SJCRH30 (cell line): ENCODE data around the gene SLC22A23. TPM values are rescaled to one million over a fixed set of nuclear protein-coding genes. Genes with fewer than 3 reads are reported as not detected.

Experiments used
- DNase-seq, 2 experiments: peaks; one replicate each; pipeline ENCODE4 v3.0.0-alpha.2; 2015 to 2020
- H3K27ac ChIP-seq: fragments of 250-450 bp; sonication (Bioruptor Pico); 2 replicates; pipeline ENCODE4 v1.5.1; 2020; ENCODE audit warnings: mild to moderate bottlenecking, moderate library complexity
- H3K27me3 ChIP-seq: fragments of 250-450 bp; sonication (Bioruptor Pico); 2 replicates; pipeline ENCODE4 v1.5.1; 2020; ENCODE audit warnings: mild to moderate bottlenecking, moderate library complexity
- H3K36me3 ChIP-seq: fragments of 250-450 bp; sonication (Bioruptor Pico); 2 replicates; pipeline ENCODE4 v1.5.1; 2020; ENCODE audit warnings: mild to moderate bottlenecking, moderate library complexity
- H3K4me1 ChIP-seq: fragments of 250-450 bp; sonication (Bioruptor Pico); 2 replicates; pipeline ENCODE4 v1.5.1; 2020; ENCODE audit warnings: mild to moderate bottlenecking, moderate library complexity
- H3K4me3 ChIP-seq: fragments of 250-450 bp; sonication (Bioruptor Pico); 2 replicates; pipeline ENCODE4 v1.5.1; 2020; ENCODE audit warnings: mild to moderate bottlenecking, moderate library complexity
- H3K9me3 ChIP-seq: fragments of 250-450 bp; sonication (Bioruptor Pico); replicated peaks from 2 replicates; pipeline ENCODE4 v1.5.1; 2020; ENCODE audit warnings: mild to moderate bottlenecking, moderate library complexity
- total RNA-seq: library from RNA; depleted of rRNA; stranded (reverse); fragments of >200 nt; shearing (Covaris generic); gene quantifications from 2 replicates; pipeline ENCODE4 v1.2.3, GENCODE V29; 2014

Gene SLC22A23
- total RNA-seq, 1 experiment from 2014 or later = 0.43 TPM

DNA sequence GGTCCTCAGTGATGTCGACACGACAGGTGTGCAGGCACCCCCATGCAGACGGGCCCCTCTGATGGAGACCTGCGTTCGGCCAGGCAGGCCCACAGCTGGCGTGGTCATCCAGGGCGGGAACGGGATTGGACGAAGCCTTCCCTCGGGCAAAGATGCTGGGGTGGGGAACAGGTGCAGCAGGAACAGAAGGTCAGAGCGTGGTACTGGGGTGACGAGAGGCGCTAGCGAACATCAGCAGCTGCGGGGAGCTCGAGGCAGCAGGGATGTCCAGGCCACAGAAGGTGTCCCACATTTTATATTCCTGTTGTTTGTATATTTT is 96.2 kb downstream of the SLC22A23 start:
- Histone ChIP-seq H3K36me3 (no peaks in the 10 kb centered on the region), H3K4me3 (no peak overlapping the region)
- peak; percentile 54 to 69 for DNase-seq

DNA sequence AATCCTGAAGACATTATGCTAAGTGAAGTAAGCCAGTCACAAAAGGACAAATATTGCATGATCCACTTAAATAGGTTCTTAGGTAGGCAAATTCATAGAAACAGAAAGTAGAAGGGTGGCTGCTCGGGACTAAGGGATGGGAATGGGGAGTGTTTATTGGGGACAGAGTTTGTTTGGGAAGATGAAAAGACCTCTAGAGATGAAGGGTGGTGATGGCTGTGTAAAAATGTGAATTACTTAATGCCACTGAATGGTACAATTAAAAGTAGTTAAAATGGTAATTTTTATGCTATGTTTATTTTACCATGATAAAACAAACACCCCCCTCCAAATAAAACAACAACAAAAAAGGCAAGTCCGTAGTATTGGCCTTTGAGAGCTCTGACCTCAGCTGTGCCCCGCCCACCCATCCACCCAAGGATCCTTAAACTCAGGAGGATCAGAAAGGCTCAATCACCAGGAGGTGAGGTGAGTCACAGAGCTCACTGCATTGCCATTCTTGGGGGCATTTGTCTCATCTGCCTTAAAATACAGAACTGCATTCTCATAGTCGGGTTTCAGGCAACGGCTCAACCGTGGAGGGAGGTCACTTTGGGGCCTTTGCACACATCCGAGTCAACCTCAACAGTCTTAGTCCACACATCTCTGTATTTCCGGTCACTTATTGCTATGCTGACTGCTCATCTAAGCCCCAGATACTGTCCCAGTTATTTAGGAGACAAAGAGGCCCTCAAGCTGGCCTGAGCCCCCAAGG is 96.7 kb downstream of the SLC22A23 start:
- Histone ChIP-seq H3K9me3 (no peaks in the 10 kb centered on the region), H3K27me3 (no peaks in the 10 kb centered on the region), H3K27ac (no peak overlapping the region), H3K36me3 (no peaks in the 10 kb centered on the region), H3K4me3 (no peak overlapping the region), H3K4me1 (peaks cover 9% of the 10 kb centered on the region; the same call in 1 of the 2 replicates)
- no peak for DNase-seq

More for the DNA sequence above, 96.2 kb downstream of the SLC22A23 start:
- H3K4me1 ChIP-seq = peaks cover 9% of the 10 kb centered on the region; the same call in 1 of the 2 replicates
- H3K27me3 ChIP-seq = no peaks in the 10 kb centered on the region
- no peak overlapping the region for H3K27ac ChIP-seq
- H3K9me3 ChIP-seq = no peaks in the 10 kb centered on the region

DNA sequence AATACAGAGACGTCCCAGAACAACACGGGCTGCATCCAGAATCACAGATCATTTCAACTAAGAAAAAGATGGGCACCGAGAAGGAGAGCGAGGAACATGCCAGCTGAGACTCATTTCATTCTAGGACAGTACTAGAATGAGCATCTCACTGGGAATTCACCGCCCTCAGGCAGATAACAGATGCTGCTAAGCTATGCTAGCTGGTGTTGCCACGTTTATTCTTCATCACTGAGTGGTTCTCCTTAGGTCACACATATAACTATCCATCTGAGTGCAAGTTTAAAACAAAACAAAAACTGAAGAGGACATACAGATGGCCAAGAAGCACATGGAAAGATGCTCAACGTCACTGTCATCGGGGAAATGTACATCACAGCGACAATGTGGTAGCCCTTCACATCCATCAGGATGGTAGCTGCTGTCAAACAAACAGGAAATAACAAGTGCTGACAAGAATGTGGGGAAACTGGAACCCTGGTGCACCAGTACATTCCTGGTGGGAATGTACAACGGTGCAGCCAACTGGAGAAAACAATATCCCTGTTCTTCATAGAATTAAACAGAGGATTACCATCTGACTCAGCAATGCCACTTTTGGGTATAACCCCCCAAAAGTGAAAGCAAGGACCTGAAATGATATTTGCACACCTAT is 97.6 kb downstream of the SLC22A23 start:
- DNase-seq = no peak
- no peak overlapping the region for H3K4me3 ChIP-seq
- H3K9me3 ChIP-seq = no peaks in the 10 kb centered on the region
- H3K27me3 ChIP-seq = no peaks in the 10 kb centered on the region
- peaks cover 15% of the 10 kb centered on the region for H3K4me1 ChIP-seq
- no peaks in the 10 kb centered on the region for H3K36me3 ChIP-seq
- no peak overlapping the region for H3K27ac ChIP-seq

DNA sequence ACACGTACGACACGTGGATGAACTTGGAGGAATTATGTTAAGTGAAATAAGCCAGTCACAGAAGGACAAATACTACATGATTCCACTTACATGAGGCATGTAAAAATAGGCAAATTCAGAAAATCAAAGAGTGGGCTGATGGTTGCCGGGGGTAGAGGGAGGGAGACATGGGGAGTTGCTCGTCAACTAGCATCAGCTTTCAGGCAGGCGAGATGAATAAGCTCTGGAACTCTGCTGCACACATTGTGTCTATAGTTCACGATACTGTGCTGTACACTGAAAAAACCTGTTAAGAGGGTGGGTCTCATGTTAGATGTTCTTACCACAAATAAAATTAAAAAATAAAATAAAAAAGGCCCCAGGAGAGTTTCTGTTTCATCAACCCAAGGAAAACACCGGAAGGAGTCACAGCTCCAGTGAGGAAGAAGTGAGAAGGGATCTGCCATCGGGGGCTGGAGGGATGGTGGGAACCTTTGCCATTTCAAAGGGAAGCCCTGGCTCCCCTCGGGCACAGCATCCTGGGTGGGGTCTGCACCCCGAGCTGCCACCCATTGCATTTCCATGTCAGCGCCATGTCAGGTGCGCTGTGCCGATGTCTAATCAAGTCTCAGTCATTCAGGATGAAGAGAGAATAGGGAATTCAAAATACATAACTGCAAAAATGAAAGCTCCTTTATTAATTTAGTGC is 98.3 kb downstream of the SLC22A23 start:
- H3K4me1 ChIP-seq = peaks cover 15% of the 10 kb centered on the region
- no peaks in the 10 kb centered on the region for H3K36me3 ChIP-seq
- H3K9me3 ChIP-seq = no peaks in the 10 kb centered on the region
- no peak overlapping the region for H3K27ac ChIP-seq
- H3K4me3 ChIP-seq = no peak overlapping the region
- H3K27me3 ChIP-seq = no peaks in the 10 kb centered on the region
- DNase-seq = no peak

DNA sequence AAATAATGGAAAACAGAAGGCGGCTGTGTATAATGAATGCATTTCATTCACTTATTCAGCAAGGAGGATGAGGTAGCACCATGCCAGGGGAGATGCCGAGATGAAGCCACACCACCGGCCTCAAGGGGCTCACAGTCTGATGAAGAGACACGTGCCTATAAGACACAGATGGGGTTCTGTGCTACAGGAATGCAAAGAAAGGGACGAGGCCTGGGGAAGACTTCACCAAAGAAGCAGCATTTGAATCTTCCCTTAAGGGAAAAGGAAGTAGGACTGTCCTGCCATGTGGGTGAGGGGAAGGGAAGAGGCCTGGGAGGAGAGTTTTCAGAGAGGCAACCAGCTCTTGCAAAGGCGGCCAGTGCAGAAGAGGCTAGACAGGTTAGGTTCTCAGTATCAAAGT is 99.2 kb downstream of the SLC22A23 start:
- H3K36me3 ChIP-seq = no peaks in the 10 kb centered on the region
- H3K4me1 ChIP-seq = peaks cover 15% of the 10 kb centered on the region
- no peaks in the 10 kb centered on the region for H3K9me3 ChIP-seq
- no peak overlapping the region for H3K4me3 ChIP-seq
- DNase-seq = no peak
- no peak overlapping the region for H3K27ac ChIP-seq
- no peaks in the 10 kb centered on the region for H3K27me3 ChIP-seq

DNA sequence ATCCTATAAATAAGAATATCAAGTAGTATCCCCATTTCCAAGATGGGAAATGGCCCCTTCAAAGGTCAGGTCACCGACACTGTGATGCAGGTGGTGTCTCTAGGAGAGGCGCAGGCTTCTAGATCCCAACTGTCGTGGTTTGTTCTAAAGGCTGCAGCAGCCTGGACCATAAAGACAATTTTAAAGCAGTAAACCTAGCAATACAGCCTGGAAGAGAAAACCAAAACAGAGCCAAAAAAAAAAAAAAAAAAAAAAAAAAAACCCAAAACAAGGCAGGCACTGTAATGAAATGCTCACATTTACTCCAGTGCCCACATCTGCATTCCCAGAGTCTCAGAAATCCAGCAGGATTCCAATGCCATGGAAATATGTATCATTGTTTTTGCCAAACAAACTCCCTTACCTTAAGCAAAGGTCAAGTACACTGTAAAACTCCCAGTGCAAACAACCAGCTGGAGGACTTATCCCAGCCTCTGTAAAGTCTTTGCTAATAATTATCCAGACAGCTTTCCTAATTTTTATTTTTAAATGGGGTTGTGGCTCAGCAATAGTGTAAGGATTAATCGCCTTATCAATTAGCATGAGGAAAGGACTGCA is 99.9 kb downstream of the SLC22A23 start:
- DNase-seq = no peak
- H3K4me3 ChIP-seq = no peak overlapping the region
- H3K36me3 ChIP-seq = no peaks in the 10 kb centered on the region
- H3K9me3 ChIP-seq = no peaks in the 10 kb centered on the region
- peaks cover 15% of the 10 kb centered on the region for H3K4me1 ChIP-seq
- no peak overlapping the region for H3K27ac ChIP-seq
- H3K27me3 ChIP-seq = no peaks in the 10 kb centered on the region

DNA sequence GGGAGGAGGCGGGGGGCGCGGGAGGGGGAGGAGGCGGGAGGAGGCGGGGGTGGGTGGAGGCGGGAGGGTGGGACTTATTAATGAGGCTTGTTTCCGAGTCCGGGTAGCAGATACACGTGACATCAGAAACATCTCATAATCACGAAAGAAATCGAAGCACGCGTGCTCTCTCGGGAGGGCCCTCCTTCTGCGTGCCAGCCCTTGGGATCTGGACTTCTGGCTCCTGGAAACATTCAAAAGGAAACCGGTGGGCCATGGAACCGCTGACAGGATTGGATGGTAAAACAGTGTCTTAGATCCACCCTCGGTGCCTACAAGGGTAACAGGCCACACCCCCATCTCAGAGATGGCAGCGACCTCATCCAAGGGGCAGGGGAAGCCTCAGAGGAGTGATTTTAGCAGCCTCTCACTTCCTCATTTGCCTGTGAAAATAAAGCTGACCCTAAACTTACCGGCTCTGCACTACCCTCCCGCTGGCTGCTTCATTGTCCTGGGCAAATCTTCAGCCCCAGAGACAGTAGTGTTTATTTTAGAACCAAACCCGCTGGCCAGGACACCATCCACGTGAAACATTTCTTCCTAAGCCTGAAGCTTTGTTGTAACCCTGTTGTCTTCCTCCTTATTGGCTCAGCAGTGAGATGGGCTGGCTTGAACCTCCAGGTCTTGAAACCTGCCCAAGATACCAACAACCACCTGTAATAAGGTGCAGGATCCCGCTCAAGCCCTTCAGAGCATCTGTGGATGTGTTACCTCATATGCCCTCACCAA is 100.6 kb downstream of the SLC22A23 start:
- no peaks in the 10 kb centered on the region for H3K27me3 ChIP-seq
- H3K27ac ChIP-seq = peak overlapping the region; percentile 36; the same call in 1 of the 2 replicates
- H3K4me3 ChIP-seq = peak overlapping the region; percentile 50
- H3K4me1 ChIP-seq = peaks cover 15% of the 10 kb centered on the region
- DNase-seq = peak; percentile 58 to 77
- H3K9me3 ChIP-seq = no peaks in the 10 kb centered on the region
- no peaks in the 10 kb centered on the region for H3K36me3 ChIP-seq

DNA sequence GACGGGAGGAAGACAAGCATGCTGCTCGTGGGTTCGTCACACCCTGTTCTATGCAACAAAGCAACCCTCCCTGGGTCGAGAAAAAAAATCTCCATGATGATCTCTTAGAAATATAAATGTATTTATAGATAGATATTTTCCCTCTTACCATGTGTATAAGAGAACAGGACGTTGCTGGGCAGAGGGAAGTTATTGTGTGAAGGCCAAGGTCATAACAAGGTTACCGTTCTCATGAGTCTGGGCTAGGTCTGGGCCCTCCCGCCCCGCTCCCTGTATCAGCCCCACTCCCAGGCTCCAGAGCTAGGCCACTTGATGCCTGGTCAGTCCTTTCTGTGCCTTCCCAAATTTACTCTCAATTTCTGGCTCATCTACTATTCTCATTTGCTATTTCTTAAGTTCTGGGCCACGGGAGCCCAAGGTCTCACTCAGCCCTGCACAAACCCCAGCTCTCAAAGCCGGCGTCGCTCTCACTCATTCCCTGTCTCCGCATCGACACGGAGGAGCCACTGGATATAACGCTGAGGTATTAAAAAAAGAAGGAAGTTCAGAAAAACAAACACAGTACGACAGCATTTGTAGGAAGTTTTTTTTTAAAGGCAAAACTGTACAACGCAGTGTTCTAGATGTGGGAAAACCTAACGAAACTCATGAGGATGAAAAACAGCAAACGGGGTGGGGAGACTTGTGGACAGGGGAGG is 101.3 kb downstream of the SLC22A23 start:
- no peaks in the 10 kb centered on the region for H3K36me3 ChIP-seq
- H3K27me3 ChIP-seq = no peaks in the 10 kb centered on the region
- peak overlapping the region; percentile 50 for H3K4me3 ChIP-seq
- H3K4me1 ChIP-seq = peaks cover 21% of the 10 kb centered on the region
- H3K27ac ChIP-seq = peak overlapping the region; percentile 74
- DNase-seq = peak in 1 of 2 experiments; percentile 51
- H3K9me3 ChIP-seq = no peaks in the 10 kb centered on the region

DNA sequence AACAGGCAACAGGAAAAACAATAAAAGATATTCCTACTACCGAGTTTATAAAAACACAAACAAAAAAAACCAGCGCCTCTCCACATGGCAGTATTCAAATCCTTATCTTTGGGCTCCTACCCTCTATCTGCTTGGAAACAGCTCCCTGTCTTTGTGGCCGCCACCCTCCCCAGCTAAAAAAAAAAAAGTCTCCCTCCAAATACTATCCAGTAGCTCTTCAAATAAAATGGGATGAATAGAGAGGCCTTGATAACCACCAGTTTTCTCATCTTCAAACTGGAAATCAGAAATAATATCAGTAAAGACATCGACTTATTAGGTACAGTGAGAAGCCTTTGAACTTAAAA is 101.9 kb downstream of the SLC22A23 start:
- Histone ChIP-seq H3K27ac (peak overlapping the region; percentile 74), H3K36me3 (no peaks in the 10 kb centered on the region), H3K4me1 (peaks cover 22% of the 10 kb centered on the region), H3K9me3 (no peaks in the 10 kb centered on the region), H3K27me3 (no peaks in the 10 kb centered on the region), H3K4me3 (peak overlapping the region; percentile 50)
- DNase-seq = no peak

DNA sequence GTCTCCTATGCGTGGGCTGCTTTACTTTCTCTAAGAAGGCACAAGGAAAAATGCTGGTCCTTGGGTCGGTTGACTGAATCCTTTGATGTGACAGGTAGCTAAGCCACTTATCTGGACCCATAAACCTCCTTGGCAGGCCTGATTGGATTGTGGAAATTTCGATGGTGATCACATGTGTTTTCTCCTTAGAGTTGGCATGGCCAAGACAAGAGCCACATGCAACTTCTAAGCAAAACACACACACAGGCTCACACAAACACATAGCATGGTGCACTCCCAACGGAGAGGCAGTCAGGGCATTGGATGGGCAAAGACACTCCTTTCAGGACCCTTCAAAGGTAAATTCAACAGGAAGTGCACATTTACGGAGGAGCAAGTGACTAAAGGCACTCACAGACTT is 102.9 kb downstream of the SLC22A23 start:
- peaks cover 32% of the 10 kb centered on the region for H3K4me1 ChIP-seq
- no peaks in the 10 kb centered on the region for H3K27me3 ChIP-seq
- no peaks in the 10 kb centered on the region for H3K36me3 ChIP-seq
- H3K4me3 ChIP-seq = no peak overlapping the region
- no peak for DNase-seq
- no peak overlapping the region for H3K27ac ChIP-seq
- H3K9me3 ChIP-seq = no peaks in the 10 kb centered on the region

DNA sequence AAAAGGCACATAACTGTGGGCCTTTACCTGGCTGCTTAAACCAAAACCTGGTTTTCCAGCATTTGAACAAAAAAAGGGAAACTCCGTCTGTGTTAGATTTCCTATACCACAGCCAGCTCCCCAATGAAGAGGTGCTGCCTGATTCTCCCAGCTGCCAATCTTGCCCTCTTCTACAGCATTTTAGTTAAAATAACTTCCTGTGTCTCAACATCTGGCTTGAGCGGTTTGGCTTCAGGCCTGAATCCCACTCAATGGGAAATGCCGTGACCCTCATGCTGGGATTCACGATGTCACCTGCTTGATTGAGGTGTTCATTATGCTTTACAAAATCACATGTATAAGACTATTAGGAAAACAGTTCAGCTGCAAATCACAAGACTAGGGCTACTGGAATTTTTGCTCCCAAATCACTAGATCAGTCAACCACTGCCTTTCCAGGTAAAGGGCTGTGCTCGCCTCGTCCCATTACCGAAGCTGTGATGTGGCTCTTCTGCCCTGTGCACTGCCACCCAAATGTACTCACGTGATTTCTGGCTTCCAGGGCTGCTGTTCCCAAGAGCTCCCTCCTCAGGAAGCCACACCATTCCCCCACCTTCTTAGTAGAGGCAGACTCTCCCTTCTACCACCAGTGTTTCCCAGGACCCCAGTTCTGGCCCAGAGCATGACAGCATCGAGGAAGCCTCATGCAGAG is 103.5 kb downstream of the SLC22A23 start:
- Histone ChIP-seq H3K27me3 (no peaks in the 10 kb centered on the region), H3K4me1 (peaks cover 38% of the 10 kb centered on the region)

DNA sequence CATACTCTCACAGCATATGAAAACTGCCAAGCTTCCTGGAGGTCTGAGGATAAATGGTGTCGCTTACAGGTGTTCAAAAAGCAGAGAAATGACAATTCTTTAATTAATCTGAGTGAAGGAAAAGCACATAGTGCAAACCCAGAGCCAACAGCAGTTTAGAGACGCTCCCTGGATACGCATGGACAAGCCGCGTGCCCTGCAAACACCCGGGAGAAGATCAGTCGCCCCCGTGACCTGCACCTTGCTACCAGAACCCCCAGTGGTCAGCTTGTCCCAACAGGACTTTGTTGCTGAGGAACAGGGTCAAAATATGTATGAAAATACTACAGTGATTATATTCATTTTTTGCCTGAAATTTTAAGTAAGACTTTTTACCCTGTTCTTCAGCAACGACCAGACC is 104.2 kb downstream of the SLC22A23 start:
- H3K4me1 ChIP-seq = peaks cover 38% of the 10 kb centered on the region

More for the DNA sequence above, 103.5 kb downstream of the SLC22A23 start:
- no peak for DNase-seq
- Histone ChIP-seq H3K27ac (no peak overlapping the region), H3K4me3 (no peak overlapping the region), H3K36me3 (no peaks in the 10 kb centered on the region), H3K9me3 (no peaks in the 10 kb centered on the region)

DNA sequence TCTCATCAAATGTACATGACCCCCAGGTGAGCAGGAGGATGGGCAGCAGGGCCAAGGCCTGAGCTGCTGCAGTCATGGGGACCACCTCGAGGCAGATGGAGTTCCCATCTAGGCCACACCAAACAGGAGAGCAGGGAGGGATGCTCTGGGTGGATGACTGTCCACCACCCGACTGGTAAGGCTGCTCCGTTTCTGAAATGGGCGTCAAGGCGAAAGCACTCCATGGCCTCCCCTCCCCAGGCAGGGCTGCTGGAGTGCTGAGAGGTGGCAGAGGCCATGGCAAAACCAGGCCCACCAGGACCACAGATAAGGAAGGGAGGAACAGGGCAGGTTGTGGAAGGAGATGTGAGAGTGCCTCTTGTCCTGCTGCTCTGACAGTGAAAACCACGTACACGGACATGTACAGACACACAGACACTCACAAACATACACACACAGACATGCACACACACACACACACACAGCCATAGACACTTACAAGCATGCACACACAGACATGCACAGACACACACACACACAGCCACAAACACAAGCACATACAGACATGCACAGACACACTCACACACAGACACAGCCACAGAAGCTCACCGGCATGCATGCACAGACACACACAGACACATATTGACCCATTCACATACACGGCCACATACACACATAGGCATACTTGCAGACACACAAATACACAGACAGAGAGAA is 104.9 kb downstream of the SLC22A23 start:
- Histone ChIP-seq H3K36me3 (no peaks in the 10 kb centered on the region), H3K9me3 (no peaks in the 10 kb centered on the region), H3K27ac (no peak overlapping the region), H3K4me3 (no peak overlapping the region), H3K4me1 (peaks cover 38% of the 10 kb centered on the region), H3K27me3 (no peaks in the 10 kb centered on the region)
- DNase-seq = no peak

More for the DNA sequence above, 104.2 kb downstream of the SLC22A23 start:
- no peaks in the 10 kb centered on the region for H3K27me3 ChIP-seq
- H3K36me3 ChIP-seq = no peaks in the 10 kb centered on the region
- no peak for DNase-seq
- H3K27ac ChIP-seq = no peak overlapping the region
- H3K4me3 ChIP-seq = no peak overlapping the region
- H3K9me3 ChIP-seq = no peaks in the 10 kb centered on the region
